HTR-8/SVneo (cell line): Measurements from ENCODE around the gene PRKG1.

Experiments
- DNase-seq: peaks from one replicate; pipeline ENCODE4 v3.0.0; 2011; ENCODE audit warnings: low spot score, mixed read lengths; ENCODE audit not compliant: insufficient read length
- FAIRE-seq: peaks from 2 replicates; lab custom pipeline; 2011; peaks lifted over from hg19 to GRCh38; lab: Jason Lieb, UNC

The PRKG1 gene

DNA sequence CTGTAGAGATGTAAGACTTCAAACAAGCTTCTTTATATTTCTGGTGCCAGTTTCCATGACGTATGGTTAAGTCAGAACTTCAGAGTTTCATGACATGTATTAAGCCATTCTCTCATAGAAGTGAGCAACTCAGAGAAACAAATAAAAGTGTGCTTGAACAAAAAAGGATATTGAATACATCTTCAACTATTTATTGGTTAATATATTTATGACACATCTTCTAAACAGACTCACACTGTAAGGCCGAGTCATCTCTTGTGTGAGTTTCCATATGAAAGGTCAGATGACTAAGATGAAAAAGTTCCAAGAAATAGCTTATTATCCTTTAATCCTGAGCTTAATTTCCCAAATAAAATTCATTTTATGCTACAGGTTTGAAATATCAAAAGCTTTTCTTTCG lies 730.6 kb downstream of the PRKG1 start:
- FAIRE-seq (no peak), DNase-seq (no peak)

DNA sequence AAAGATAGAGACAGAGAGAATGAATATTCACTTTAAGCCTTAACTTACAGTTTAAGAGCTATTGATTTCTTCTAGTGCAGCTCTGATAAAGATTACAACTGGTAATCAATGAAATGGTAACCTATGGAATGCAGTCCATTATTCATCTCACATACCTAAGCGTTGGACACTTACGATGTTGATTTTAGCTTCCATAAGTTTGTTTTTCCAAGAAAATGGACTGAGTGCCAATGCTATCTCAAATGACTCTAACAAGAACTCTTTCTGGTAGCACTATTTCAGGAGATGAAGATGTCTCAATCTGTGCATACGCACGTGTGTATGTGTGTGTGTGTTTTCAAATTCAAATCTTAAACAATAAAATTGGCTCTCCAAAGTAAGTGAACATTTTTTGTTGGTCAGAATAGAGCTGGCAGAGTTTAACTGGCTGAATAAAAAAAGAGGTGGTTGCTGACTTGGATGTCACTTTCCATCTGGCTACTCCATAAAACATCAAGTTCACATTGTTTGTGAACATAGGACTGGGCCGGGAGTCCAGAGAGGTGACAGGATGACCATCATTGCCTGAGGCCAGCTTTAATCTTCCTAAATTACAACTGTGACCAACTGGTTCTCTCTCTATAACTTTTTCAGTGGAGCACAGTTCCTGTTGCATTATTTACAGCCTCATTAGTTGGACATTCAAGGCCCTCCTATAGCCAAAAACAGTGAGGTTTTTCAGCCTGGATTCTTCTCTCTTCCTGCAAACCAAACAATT lies 732.0 kb downstream of the PRKG1 start:
- no peak for DNase-seq
- no peak for FAIRE-seq

DNA sequence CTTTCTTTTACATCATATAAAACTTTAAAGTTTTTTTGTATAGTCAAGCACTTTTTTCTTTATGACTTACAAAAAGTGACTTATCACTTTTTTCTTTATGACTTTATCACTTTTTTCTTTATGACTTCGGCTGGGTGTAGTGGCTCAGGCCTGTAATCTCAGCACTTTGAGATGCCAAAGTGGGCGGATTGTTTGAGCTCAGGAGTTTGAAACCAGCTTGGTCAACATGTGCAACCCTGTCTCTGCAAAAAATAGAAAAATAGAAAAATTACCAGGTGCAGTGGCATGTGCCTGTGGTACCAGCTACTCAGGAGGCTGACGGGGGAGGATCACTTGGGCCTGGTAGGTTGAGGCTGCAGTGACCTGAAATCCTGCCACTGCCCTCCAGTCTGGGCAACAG lies 733.9 kb downstream of the PRKG1 start:
- DNase-seq (no peak), FAIRE-seq (no peak)

DNA sequence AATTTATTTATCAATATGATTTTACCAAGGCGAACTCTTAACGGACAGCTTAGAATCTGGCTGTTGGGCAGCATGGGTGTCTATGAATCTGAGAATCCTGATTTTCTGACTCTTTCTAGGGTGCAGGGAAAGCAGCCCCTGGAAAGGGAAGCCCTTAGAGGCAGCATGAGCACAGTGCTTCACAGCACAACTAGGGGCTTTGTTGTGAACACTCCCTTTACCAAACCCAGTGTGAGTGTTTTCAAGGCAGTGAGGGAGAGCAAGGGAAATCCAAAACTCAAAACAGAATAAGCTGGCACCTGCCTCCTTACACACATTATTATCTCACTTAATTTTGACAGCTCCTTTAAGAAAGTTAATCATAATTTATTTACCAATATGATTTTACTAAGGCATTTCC lies 741.4 kb downstream of the PRKG1 start:
- DNase-seq = no peak
- FAIRE-seq = no peak

DNA sequence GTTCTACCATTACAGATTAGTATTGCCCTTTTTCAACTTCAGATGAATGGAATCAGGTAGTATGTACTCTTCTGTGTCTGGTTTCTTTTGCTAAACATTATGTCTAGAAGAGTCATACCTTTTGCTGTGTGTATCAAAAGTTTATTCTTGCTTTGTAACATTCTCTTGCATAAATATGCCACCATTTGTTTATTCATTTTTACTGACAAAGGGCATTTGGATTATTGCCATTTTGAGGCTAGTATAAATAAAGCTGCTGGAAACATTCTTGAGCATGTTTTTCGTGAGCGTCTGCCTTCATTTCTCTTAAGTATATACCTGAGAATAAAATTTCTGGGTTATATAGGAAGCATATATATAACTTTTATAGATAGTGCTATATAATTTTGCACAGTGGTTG lies 746.8 kb downstream of the PRKG1 start:
- no peak for DNase-seq
- FAIRE-seq = no peak

DNA sequence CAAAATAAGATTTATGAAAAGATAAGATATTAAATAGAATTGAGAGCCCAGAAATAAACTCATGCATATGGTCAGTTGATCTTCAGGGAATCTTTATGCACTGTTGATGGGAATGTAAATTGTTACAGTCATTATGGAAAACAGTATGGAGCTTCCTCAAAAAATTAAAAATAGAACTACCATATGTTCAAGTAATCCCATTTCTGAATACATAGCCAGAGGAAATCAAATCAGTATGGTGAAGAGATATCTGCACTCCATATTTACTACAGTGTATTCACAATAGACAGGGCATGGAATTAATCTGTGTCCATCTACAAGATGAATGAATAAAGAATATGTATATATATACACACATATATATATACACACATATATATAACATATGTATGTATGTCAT lies 747.5 kb downstream of the PRKG1 start:
- DNase-seq (no peak), FAIRE-seq (no peak)

DNA sequence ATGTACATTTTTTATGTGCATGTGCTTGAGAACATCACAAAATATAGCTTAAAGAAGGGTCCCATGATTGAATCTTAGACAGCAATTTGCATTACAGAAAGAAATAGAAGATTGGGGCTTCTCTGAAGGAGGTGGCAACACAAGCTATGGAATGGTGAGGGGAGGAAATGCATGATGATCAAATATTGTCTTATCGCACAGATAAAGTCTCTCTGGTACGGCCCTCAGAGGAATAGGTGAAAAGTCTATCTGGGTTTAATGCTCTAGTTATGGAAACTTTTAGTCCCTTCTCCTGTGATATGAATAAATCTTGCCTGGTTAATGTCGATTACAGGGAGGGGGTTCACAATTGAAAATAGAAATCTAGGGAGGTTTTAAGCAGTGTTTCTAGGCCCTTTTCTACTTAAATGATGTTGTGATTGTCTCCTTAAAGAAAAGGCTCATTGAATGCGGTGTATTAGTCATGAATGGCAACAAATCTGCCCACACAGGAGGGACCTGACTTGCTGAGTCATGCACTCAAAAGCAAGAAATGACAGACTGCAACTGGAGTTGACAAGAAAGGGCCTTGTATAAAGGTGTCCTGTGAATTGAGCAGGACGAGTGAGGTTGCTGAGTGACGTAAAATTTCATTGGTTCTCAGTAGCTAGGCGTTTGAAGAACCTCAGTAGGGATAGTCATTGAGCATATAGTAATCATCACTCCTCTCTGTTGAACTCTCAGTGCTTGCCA lies 758.5 kb downstream of the PRKG1 start:
- FAIRE-seq (no peak), DNase-seq (no peak)

DNA sequence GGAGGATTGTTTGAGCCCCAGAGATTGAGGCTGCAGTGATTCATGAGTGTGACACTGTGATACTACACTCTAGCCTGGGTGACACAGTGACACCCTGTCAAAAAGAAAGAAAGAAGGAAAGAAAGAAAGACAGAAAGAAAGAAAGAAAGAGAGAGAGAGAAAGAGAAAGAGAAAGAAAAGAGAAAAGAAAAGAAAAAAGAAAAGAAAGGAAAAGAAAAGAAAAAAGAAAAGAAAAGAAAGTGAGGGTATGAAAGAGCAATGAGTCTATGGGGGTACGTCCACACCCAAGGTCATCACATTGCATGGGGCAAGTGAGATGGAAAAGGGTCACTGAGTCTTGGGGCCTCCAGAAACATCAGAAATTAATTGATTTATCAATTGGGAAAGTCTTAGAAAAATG lies 760.3 kb downstream of the PRKG1 start:
- FAIRE-seq = no peak
- no peak for DNase-seq

DNA sequence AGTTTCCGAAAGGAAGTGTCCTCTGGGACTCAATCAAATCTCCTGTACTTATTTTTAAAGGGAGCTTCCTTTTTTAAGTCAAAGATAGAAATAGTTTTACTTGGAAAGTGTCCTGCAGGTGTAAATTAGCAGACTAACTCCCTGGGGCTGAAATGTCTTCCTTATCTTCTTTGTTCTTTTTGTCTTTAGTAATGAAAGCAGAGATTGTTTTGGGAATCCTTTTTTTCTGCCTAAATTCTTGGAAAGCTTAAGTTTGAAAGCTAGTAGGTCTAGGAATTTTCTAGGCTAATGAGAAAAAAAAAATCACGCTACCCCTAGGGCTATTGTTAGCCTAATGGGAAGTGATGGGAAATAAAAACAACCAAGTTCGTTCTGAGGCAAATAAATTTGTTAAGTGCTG lies 764.2 kb downstream of the PRKG1 start:
- no peak for FAIRE-seq

DNA sequence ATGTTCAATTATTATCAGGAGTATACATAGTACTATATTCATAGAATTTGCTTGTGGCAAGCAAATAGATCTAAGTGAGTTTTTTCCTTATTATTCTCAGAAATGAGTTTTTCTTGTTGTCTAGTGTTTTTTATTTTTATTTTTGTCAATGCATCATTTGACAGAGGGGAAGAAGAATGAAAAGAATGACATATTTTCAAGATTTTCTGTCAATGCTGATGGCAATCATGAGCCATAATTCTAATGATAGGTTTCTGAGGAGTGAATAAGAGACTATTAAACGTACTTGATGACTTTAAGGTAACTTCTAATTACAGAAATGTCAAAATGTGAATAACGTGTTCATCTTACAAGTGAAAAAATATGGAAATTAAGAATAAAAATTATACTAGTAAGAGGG lies 769.7 kb downstream of the PRKG1 start:
- no peak for DNase-seq
- FAIRE-seq = no peak

More for the DNA sequence above, 764.2 kb downstream of the PRKG1 start:
- DNase-seq = no peak

DNA sequence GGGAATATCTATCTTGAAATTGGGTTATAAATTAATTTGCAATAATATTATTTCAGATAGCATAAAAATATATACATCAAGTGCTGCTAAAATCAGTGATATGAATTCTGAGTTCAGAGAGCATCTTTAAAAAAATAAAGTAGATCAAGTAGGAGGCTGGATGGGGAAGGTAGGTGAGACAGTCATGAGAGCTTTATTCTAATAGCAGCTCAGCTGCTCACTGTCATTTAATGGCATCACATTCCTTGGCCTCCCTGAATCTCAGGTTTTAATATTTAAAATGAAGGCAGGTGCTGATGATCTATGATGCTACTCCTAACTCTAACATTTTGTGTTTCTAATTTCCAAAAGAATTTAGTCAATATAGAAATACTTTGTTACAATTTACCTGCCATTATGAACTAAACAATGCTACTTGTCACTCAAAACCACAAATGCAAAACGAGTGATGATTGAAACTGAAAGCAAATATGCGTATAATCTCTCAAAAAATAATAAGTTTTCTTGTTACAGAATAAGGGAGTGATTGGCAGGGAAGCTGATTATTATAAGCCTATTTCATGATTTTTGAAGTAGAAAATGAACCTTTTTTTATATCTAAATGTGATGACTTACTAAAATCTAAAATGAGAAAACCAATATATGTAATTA lies 772.7 kb downstream of the PRKG1 start:
- FAIRE-seq = no peak
- DNase-seq = no peak

DNA sequence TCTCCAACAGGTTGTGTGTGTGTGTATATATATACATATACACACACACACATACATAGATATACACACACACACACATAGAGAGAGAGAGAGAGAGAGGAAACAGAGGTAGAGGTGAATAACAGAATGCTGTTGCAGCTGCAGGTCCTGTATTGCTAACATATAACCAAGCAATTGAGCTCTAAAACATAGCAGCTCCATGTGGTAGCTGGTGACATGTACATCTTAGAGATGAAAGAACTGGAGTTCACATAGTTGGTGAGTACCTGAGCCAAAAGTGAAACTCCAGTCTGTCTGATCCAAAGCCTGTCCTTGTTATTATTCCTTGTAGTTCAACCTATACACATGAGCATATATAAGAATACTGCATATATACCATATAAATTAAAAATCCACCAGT lies 778.0 kb downstream of the PRKG1 start:
- FAIRE-seq (no peak), DNase-seq (no peak)

DNA sequence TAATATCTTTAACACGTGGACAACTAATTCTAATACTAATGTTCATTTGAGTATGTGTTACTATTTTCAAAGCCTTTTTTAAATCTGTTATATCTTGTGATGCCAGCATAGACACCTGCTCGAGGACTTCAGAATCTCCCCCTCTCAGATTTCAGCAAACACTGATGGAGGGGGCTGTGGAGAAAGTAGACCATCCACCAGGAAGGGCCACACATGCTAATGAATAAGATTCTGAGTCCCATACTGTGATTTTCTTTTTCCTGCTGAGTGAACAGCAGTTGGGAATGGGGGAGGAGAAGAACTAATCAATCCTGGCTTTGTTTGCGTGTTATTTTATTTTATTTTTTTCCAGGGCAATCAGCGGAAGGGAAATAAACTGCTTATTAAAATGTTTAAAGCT lies 783.0 kb downstream of the PRKG1 start:
- DNase-seq = no peak

DNA sequence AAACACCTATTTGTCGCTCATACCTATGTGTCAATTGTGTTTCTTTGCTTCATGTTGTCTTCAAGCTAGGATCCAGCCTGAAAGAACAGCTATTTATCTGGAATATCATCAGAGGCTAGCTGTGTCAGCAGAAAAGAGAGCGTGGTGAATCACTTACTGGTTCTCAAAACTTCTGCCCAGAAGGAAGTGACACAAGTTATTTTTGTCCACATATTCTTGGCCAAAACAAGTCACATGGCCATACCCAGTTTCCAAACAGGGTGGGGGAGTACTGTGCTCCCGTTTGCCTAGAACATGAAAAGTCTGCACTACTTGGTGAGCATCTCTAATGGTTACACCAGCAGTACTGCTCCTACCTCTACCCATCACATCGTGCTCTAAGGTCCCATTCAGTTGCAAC lies 786.0 kb downstream of the PRKG1 start:
- FAIRE-seq (no peak), DNase-seq (no peak)

More for the DNA sequence above, 783.0 kb downstream of the PRKG1 start:
- FAIRE-seq = no peak

DNA sequence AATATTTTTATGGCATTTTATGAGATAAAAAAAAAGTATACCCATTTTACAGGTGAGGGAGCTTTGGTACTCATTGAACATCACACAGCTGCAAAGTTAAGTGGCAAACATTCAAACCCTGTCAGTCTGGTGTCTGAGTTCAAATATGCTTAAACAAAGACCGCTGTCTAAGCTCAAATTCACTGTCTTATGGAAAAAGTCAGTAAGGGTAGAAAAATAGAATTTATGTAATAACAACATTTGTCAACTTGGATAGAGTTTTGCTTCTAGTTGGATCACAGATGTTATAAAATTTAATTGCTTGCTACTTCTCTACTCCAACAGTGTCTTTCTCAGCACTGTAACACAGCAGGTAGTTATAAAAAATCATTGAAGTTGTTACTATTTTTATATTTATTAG lies 786.8 kb downstream of the PRKG1 start:
- DNase-seq (no peak), FAIRE-seq (no peak)

DNA sequence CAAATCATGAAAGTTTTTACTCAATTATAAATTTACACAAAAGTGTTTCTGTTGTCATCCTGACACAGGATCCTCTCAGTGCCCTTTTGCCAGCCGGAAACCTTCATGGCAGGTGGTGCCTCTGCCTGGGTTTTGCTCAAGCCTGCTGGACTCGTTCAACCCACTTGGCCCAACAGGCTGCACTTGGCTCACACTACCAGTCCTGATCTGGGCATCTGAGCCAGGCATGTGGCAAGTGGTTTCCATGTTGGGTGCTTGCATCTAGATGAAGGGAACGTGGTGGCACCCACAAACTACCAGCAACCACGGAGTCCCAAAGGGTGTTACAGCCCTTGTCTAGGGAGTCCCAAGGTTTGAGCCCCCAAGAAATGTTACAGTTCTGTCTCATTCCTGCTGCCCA lies 787.4 kb downstream of the PRKG1 start:
- FAIRE-seq = no peak

DNA sequence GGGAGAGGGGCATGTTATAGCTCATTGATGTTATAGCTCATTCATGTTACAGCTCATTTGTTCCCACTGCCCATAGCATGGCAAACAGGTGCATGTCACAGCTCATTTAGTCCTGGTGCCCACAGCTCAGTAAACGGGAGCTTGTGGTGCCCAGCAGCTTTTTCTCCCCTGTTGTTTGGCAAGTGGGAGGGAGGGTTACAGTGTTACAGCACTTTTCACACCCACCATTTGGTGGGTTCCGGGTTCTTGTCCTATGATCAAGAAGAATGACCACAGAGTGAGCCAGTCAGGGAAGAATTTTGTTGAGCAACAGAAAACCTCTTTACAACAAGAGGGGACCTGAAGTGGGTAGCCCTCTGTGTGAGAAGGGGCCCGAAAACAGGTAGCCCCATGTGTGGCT lies 787.9 kb downstream of the PRKG1 start:
- DNase-seq (no peak), FAIRE-seq (no peak)

More for the DNA sequence above, 787.4 kb downstream of the PRKG1 start:
- no peak for DNase-seq

DNA sequence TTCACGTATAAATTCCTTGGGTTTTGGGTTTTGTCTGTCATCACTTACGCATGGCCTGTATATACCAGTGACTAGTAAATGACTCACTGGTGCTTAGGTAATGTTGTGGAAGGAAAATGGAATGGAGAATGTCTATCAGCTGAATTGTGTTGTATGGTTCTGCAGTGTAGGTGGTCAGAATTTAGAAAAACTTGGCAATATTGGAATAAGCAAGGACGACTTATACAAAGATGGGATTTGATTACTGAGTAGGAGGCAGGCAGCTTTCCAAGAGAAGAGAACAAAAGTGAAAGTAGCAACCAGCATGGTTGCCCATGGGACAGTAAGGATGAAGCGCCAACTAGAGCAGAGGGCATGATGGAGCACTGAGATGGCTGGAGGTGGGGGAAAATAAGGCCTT lies 793.7 kb downstream of the PRKG1 start:
- no peak for DNase-seq
- no peak for FAIRE-seq

DNA sequence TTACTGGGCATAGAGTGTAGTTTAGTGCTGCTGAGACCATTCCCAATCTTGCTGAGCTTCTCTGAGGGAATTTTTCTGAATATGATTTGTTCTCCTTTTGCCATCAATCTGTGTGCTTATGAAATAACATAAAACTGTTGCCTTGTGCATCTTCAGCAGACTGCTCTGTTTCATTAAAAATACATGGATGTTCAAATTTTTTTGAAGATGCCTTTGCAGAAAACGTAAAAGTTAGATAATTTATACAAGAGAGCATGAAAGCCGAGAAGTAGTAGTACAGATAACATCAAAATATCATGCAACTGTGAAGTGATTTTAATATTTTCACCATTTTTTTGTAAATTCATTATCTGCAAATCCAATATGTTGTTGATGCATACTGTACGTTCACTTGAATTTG lies 799.8 kb downstream of the PRKG1 start:
- DNase-seq (no peak), FAIRE-seq (no peak)

DNA sequence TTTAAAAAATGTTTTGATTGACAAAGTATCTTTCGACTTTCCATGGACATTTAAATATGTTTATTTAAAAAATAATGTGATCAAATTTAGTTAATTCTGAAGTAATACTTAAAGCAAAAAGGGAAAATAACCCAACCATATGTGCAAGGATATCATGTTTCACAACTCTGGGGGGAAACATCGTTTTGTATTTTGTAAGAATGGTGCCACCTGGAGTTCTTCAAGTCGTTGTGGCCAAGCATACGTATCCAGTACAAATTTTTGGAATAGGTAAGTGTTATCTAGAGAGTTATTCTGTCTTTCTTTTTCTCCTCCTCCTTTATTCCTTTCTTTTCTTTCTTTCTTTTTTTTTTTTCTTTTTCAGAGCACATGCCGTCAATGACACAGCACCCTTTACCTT lies 801.3 kb downstream of the PRKG1 start:
- no peak for FAIRE-seq
- DNase-seq = no peak

DNA sequence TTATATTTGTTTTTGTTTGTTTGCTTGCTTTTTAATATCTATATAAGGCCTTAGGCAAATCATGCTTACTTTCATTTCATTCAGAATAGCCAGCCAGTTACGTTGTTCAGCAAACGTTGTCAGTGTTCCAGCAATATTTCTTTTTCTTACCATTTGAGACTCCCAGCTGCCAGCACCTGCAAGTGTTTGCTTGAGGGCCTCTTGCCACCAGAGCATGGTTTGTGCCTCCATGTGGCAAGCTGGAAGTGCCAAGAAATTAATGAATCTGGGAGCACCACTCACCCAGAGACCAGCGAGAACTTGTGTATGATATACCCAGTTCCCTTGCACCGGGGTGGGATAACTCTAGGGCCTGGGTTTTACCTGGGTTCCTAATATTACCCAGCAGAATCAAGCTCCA lies 802.2 kb downstream of the PRKG1 start:
- no peak for DNase-seq
- FAIRE-seq = no peak
